ENCODE measurements around the gene CLN5. TPM values are rescaled to one million over a fixed set of nuclear protein-coding genes. Genes with fewer than 3 reads are reported as not detected.

The CLN5 gene
- total and polyA plus RNA-seq, 2 of the 13 experiments (the other 11 are each of a cell fraction or from before 2014, with no cell fraction given): 10.1 to 13.7 TPM

DNA sequence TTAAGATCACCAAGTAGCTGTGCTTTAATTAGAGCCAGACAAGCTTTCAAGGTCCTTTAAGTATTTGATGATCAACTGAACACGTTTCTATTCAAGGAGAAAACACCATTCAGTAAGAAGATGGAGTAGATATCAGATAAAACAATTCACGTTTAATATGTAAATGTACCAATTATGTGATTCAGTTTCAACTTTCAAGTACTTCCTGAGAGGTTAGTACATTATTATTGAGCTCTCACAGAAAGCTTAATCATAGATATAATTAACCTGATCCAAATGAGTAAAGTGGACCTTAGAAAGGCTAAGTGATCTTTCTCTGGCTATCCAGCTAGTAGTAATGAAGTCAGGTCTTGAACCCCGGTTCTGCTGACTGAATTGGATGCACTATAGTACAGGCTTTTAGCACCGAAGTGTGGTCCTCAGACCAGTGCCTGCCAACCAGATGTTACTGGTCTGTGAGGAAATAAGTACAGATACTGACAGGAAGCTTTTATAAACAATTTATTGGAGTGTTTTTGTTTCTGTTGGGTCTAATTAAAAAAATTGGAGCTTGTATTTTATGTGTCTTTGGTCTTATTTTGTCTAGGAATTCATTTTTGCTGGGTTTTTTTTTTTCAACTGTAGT is 10.2 kb downstream of the CLN5 start (continued):
- TF ChIP-seq FUBP1 (CRISPR knock-in tag; IDR thresholded peaks at IDR 0.05; ENCODE audit: borderline replicate concordance) (no peak), MEIS2 (CRISPR knock-in tag; IDR thresholded peaks at IDR 0.05) (no peak), POLR2G (IDR thresholded peaks at IDR 0.05; ENCODE audit: low read depth, low read length) (no peak), ZNF276 (CRISPR knock-in tag; IDR thresholded peaks at IDR 0.05; ENCODE audit: low read depth) (no peak)

DNA sequence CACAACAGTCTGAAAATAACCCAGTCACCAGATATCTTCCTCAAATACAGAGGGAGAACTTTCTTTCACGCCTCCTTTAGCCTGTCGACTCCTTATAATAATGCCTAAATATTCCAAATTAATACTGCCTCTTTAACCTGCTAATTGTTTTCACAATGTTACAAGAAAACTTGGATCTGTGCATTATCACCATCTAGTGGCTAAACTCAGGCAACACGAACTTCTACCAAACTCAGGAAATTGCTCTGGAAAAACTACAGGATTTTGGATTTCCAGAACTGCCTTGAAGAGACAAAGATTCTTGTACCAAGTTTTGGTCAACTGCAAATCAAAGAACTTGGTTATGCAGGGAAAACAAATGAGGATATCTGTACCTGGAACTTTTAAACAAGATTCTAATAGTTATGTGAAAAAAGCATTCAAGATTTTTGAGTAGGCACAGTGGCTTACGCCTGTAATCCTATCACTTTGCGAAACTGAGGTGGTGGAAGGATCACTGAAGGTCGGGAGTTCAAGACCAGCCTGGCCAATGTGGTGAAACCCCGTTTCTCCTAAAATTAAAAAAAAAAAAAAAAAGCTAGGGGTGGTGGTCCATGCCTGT is 10.8 kb downstream of the CLN5 start:
- no peak overlapping the region for H3K4me2 ChIP-seq (ENCODE audit: low read depth, low read length)
- no peaks in the 10 kb centered on the region for H3K4me1 ChIP-seq (ENCODE audit: insufficient read depth, low read length)
- H3K27me3 ChIP-seq (ENCODE audit: control insufficient read depth in 1 of 2, insufficient read depth in 2 of 2, low read length in 2 of 2): no peaks in the 10 kb centered on the region
- 65% methylated on average over 7 of the region's 7 CpGs for WGBS (ENCODE audit: low lambda C conversion rate)
- H3K9ac ChIP-seq (ENCODE audit: insufficient read depth, low read depth, low read length): no peak overlapping the region
- no TSS peak for BruUV-seq (replicated peaks)
- peak; percentile 23 for DNase-seq (ENCODE audit: low spot score)
- CTCF ChIA-PET (ENCODE audit: low intra/inter-chr PET ratio, low total read pairs): interaction anchor here (2.0 kb wide), 1 partner anchor 22 kb away, joined by 10 read pairs; no protein-coding TSS in a partner anchor
- H3K79me2 ChIP-seq (ENCODE audit: insufficient read depth, low read length): no peaks in the 10 kb centered on the region
- POLR2A ChIA-PET: interaction anchor here (1.2 kb wide), 1 partner anchor 24 kb away, joined by 3 read pairs; no protein-coding TSS in a partner anchor
- peak; percentile 76 for ATAC-seq
- H3K36me3 ChIP-seq (replicated peaks in 1 of 2; ENCODE audit: control insufficient read depth in 1 of 2, insufficient read depth in 2 of 2, low read length in 2 of 2): peaks cover 7 to 29% of the 10 kb centered on the region in 2 experiments
- no peak overlapping the region for H2AFZ ChIP-seq (ENCODE audit: low read length)
- no peak overlapping the region for H3K27ac ChIP-seq (ENCODE audit: extremely low read length, insufficient read depth, low read length)
- in situ Hi-C loops (cut with HindIII; ENCODE audit: extremely low pct_ligation_motif_present, low pct_unique_long_range_greater_than_20kb): no loop called here
- intact Hi-C loops (cut with micrococcal nuclease; ENCODE audit: unreplicated experiment): loop anchor here (1.0 kb wide), 1 partner anchor 22 kb away; no protein-coding TSS in a partner anchor
- H3K9me3 ChIP-seq (ENCODE audit: low read length): no peaks in the 10 kb centered on the region
- FAIRE-seq: peak; percentile 49
- no peak overlapping the region for H3K4me3 ChIP-seq (replicated peaks in 1 of 3; ENCODE audit: insufficient read depth in 1 of 3, low read depth in 2 of 3, low read length in 3 of 3)
- no peaks in the 10 kb centered on the region for H4K20me1 ChIP-seq (ENCODE audit: insufficient read depth, low read length)
- TF ChIP-seq ZNF709 (CRISPR knock-in tag; IDR thresholded peaks at IDR 0.05) (no peak), ZNF670 (CRISPR knock-in tag; IDR thresholded peaks at IDR 0.05; ENCODE audit: borderline replicate concordance) (no peak), NPAS2 (CRISPR knock-in tag; IDR thresholded peaks at IDR 0.05; ENCODE audit: borderline replicate concordance) (no peak), HMGXB4 (CRISPR knock-in tag; IDR thresholded peaks at IDR 0.05; ENCODE audit: borderline replicate concordance in 1 of 2, low read depth in 1 of 2) (no peak)
- TF ChIP-seq, protein P1, sequence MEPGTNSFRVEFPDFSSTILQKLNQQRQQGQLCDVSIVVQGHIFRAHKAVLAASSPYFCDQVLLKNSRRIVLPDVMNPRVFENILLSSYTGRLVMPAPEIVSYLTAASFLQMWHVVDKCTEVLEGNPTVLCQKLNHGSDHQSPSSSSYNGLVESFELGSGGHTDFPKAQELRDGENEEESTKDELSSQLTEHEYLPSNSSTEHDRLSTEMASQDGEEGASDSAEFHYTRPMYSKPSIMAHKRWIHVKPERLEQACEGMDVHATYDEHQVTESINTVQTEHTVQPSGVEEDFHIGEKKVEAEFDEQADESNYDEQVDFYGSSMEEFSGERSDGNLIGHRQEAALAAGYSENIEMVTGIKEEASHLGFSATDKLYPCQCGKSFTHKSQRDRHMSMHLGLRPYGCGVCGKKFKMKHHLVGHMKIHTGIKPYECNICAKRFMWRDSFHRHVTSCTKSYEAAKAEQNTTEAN (CRISPR knock-in tag; conservative IDR thresholded peaks at IDR 0.05): no peak
- TF ChIP-seq, protein P2, sequence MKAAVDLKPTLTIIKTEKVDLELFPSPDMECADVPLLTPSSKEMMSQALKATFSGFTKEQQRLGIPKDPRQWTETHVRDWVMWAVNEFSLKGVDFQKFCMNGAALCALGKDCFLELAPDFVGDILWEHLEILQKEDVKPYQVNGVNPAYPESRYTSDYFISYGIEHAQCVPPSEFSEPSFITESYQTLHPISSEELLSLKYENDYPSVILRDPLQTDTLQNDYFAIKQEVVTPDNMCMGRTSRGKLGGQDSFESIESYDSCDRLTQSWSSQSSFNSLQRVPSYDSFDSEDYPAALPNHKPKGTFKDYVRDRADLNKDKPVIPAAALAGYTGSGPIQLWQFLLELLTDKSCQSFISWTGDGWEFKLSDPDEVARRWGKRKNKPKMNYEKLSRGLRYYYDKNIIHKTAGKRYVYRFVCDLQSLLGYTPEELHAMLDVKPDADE (CRISPR knock-in tag; IDR thresholded peaks at IDR 0.05): no peak

Measured in HepG2 (cell line).